Measurements from ENCODE around the gene OLFM1.

OLFM1 gene

DNA sequence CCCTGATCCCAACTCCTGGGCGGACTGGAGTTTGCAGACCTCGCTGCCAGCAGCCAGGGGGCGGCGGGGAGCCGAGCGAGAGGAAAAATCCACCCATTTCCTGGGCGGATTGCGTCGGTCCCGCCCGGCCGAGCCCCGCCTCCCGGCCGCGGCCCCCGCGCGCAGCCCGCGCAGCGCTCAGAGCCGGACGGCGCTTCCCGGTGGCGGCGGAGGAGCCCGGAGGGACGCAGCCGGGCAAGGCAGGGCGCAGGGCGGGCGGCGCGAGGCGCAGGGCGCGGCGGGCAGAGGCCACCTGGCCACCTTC is at the start of gene OLFM1:
Gene OLFM1 (plus strand): TSS at position 180 of the 304 bp plus-strand sequence. CDS start 322 bp downstream, outside the sequence.
- peak; percentile 91 for DNase-seq

DNA sequence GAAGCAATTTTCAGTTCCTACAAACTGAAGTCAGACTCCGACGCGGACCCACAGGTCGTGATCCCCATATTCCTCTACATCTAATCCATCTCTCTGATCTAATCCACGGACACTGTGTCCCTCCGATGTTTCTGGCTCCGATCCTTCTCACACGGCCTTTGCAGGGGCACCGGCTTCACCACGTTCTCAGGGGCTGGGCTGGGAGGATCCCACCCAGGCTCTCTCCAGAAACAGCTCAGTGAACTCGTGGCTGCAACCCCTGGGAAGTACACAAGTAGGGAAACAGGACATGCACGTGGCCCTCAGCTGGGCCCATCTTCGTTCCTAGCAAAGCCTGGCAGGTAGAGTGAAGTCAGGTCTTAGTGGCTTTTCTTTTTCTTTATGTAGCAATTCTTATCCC is 49.1 kb upstream of the OLFM1 start:
- no peak for DNase-seq

DNA sequence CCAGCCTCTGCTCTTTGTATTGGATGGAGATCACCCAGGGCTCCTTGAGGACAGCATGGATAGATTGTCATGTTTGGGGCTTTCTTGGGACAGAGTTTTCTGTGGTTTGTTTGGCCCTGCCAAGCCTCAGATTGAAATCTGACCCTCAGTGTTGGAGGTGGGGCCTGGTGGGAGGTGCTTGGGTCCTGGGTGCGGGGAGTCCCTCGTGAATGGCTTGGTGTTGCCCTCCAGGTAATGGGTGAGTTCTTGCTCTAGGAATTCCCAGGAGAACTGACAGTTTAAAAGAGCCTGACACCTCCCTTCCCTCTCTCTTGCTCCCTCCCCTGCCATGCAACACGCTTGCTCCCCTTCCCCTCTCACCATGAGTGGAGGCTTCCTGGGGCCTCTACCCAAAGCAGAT is 48.6 kb upstream of the OLFM1 start:
- no peak for DNase-seq

DNA sequence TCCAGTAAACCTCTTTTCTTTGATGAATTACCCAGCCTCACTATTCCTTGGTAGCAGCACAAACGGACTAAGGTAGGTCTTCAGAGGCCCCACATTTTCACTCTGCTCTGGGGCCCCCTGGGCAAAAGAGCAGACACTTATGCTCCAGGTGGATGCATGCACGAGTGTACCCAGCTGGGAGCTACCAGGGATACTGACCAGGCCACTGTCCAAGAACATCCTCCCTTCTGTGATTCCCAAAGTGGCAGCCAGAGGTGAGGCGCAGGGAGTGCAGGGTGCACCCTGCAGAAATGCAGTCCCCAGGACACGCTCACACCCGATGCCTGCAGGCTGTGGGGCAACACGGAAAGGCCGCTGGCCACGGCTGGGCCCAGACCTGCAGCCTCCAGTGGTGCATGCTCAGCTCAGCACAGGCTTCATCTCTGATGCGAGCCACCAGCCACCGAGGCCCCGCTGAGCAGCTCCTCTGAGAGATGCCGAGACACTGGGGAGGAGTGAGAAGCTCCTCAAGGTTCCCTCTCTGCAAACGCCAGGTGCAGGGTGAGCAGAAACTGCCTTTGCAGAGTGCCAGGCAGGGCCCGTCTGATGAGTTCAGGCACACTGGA is 48.1 kb upstream of the OLFM1 start:
- no peak for DNase-seq

DNA sequence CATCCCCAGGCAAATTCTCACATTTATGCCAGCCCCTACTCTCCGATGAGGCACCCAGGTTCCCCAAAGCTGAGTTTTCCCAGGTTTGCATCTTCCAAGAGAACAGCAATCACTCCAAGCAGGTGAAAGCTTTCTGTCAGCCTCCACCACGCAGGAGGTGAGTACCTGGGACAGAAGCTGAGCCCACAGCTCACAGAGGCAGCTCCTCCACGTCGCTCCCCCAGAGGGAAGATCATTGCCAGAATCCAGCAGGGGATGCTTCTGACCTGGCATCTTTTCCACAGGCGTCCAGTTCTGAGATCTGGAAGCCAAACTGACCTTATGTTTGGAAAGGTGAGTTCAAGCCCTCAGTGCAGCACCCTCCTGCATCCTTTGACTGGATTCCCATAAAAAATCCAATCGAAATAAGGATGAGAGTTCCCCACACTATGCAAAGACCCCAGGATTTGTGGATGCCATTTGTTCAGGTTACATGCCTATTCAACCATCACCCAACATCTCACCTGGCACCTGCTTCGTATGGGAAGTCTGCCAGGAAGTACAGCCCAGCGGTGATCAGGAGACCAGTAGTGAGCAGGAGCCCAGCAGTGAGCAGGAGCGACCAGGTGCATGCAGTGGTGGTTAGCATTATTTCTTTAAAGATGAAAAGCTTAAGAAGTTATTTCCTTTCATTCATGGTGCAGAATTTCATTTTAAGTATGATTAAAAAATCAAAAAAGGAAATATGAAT is 47.4 kb upstream of the OLFM1 start:
- DNase-seq: peak; percentile 68

DNA sequence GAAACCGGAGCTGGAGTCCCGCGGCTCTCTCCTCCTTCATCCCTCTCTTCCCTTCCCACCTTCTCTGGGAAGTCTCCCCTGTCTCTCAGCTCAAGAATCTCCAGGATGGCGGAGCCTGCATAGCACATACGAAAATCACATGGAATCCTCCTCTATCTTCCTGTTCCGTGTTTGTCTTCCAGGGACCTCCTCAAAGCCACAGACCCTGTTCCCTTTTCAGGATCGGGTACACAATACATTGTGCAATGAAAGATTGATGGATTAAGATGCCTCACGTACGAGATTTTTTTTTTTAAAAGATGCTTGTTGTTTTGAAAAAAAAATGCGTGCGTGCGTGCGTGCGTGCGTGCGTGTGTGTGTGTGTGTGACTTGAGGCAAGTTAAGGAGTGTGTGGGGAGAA is 46.6 kb upstream of the OLFM1 start:
- no peak for DNase-seq

DNA sequence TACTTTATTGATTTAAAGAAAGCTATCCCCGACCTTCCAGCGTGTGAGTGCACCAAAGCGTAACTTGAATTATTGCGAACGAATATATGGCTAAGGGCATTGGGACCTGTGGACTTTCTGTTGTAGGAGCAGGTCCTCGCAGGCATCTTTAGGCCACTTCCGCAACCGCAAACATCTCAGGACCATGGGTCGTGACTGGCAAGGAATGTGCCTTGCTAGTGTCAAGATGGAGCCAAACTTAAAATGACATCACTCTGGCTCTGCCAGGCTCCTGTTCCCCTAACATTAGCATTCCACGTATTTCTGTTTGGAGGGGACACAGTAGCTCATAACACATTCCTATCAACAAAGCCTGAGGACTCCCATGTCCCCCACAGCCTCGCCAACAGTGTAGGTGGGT is 44.1 kb upstream of the OLFM1 start:
- no peak for DNase-seq

DNA sequence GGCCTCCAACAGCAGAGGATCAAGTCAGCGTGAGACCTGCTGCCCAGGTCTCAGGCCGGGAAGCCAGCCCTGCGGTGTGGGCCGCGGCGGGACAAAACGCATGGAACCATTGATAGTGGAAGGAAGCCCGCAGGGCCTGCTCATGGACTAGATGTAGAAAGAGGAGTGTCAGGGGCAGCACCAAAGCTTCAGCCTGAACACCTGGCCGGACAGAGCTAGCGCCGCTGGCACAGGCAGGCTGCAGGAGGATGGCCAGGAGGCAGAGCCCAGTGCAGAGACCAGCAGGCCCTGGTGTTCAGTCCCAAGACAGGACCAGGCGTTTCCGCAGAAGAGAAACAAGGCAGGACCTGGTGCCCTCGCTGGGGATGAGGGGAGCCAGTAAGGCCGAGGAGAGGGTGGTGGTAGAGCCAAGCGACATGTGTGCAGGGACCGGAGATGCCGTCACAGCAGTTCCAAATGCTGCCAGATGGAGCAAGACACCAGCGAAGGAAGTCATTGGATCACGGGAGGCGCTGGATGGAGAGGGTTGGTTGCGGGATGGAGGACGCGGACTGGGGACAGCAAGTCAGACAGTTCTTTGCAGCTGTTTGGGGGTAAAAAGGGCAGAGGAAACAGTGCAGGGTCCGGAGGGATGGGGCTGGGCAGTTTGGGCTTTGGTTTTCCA is 42.1 kb upstream of the OLFM1 start:
- DNase-seq: no peak

DNA sequence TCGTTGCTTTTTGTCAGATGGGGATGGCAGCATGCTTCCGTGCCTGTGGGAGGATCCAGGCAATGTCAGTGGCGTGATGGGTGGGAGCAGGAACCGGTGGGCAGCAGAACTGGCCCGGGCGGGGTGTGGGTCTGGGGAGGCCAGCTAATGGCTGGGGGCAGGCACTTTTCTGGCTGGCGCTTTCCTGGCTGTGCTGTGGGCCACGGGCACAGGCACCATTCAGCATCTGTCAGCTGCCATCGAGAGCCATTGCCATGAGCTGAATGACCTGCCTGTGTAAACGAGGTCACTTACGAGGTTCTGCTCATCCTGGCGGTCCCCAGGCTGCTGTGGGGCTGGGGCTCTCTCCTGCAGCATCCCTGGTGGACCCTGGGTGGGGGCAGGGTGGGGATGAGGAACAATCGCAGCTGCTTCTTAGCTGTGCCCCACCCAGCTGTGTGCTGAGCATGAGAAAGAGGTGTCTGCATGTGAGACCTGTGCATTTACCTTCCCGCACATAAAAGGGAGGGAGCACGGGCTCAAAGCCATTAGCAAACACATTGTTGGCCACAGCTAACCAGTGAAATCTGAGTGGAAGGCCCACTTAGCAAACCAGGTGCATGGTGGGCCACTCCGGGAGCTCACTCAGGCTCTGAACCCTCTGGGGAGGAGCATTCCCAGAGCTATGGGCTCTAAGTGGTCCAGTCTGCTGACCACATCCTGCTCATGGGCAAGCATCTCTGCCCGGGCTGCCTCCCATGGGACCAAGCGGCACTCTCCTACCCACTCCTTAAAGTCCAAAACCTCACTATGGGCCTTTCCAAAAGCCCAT is 41.3 kb upstream of the OLFM1 start:
- DNase-seq: no peak

DNA sequence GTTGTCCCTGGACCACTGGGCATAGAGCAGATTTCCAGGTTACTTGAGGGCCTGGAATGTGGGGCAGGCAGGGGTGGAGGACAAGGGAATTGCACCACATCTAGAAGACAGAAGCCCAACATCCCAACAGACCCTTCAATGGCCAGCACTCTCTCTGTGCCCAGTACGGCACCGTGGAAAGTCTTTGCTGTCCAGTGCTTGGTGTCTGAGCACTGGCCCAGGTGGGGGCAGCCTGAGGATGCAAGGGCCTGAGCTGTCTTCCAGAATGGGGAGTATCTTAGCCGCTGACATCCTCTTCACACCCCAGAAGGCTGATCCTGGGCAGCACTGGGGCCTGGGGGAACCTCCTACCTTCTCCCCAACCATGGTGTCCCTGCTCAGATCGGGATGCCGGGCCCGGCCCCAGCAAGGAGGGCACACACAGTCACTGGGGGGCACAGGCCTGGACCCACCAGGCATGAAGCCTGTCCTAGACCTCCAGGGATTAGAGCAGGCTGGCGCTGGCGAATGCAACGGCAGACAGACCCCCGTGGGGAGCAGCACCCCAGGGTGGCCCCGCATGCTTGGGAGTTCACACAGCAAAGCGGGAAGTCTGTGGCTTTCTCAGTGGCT is 40.6 kb upstream of the OLFM1 start:
- DNase-seq: no peak

DNA sequence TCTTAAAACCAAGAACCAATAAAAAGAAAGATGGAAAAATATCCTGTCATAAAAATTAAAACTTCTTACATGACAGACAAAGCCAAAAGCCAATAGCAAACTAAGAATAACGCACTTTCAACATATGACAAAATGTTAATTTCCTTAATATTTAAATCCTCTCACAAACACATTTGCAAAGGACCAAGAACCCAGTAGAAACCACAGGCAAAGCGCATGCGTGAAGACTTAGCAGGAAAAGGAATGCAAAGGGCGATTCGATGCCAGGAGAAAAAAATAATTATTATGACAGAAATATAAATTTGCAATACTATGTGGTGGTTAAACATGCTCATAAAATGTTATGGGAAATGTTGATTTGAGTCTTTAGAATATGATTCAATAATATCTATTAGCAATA is 39.9 kb upstream of the OLFM1 start:
- no peak for DNase-seq

DNA sequence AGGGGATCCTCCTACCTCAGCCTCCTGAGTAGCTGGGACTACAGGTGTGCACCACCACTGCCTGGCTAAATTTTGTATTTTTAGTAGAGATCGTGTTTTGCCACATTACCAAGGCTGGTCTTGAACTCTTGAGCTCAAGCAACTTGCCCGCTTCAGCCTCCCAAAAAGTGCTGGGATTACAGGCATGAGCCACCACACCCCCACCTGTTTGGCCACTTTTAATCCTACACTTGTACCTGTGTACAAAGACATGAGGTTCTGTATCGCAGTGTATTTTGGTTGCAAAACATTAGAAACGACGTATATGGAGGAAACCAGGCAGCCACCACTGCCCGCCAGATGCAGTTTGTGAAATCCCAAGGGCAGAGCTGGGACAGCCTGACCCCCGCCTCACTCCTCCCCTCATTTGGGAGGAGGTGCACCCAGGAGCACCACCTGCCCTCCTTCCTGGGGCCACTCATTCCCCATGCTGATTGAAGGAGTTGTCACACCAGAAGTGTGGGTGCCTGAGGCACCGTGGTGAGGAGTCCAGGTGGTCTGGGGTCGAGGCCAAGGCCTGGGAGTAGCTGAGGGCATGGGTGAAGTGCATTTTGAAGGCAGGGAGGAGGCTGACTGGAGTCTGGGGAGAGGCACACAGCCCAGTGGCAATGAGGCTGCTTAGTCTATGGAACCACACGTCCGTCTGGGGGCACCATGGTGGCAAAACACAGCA is 39.3 kb upstream of the OLFM1 start:
- DNase-seq: no peak

DNA sequence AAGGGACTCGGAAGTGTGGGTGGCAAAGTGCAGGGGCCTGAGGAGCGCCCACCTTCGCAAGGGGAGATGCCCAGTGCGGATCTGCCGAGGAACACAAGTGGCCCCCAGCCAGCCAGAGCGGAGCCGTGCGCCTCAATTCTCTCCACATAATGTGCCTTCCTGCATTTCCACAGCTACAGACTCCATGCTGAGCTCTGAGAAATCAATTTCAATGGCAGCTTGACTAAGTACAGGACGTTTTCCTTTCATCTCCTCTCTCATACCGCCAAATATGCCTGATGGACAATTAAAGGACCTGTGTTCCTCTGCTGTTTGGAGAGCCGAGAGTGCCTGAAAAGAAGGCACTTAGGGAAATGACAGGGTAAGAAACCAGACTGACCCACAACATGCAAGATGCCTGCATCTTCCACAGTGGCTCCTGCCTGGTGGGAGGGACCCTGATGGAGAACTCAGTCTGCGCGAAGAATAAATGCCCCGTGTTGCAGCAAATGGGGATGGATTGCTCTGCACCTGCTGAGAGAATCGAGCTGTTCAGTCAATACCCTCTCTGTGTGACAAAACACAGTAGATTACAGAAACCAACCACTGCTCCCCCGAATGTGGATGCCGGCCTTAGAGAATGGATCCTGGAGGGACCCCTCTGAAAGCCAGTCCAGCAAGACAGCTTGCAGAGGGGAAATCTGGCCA is 38.6 kb upstream of the OLFM1 start:
- no peak for DNase-seq

DNA sequence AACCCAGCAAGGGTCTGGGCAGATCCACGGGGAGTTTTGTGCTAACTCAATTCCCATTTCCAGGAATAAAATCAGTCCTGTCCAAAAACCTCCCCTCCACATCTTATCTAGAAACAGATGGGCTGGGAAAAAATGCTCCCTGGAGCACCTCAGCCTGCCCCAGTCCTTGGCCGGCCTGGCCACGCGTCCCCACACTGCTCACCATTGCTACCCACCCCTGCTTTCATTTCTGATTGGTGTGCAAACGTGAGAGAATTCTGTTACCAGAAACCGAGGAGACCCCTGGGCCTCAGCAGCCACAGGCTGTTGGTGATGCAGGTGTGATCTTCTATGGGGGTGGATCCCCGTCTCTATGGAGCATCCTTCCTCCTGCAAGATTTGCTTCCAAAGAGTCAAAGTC is 38.0 kb upstream of the OLFM1 start:
- no peak for DNase-seq

DNA sequence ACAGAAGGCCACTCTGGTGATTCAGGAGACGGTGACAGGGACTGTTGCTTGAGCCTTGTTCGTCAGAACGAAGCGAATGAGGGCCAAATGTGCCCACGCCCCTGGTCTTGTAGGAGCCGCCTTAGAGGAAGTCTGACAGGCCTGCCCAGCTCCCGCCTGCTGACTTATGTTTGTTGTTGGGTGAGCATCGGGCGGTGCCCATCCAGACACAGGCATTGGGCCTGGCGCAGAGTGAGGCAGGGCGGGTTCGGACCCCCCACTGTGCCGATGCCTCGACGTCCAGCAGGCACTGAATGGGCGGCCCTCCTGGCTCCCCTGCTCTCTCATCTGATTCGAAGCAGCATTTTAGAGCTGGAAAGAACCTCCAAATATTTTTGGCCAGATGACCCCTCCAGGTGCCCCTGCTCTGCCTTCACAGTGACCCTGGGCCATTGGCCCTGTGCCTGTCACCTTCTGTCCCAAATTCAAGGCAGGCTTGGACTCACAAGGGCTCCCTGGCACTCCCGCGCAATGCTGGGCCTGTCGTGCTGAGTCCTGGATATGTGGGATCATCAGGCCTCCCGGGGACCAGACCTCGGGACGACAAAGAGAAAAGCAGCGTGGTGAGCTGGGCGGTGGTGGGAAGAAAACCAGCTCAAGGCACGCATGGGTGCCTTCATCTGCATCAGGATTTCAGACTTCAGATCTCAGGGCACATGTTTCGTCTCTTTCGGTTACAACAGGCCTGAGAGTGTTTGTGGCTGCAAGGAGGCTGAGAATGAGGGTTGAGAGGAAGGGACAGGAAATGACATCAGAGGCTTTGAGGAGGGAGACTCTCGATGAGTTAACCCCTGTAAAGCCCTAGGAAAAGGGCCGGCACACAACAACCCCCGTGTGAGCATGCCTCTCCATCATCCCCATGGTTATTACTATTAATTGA is 37.1 kb upstream of the OLFM1 start:
- no peak for DNase-seq

DNA sequence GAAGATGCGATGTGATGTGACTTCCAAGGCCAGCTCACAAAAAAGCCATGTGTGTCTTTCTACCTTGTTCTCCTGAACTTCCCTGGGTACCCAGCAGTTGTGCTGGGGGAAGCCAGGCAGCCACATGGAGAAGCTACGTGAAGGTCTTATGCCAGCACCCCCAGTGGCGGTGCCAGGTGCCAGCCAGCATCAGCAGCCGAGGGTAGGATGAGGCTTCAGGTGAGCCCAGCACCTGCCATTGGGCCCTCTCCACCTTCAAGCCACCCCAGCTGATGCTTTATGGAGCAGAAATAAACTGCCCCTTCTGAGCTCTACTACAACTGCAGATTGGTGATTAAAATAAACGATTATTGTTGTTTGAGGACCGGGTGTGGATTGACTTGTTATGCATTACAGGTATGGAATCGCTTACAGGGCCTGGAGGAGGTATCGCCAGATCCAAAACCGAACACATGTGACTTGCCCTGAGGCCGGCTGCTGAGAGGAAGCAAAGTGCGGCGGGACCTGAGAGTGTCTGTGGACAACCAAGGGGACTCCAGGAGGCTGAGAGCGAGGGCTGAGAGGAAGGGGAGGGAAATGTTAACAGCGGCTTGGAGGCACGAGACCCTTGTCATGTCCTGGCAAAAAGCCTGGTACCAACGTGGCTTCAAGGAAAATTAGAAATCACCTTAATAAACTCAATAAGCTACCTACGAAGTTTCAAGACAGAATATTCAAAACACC is 36.0 kb upstream of the OLFM1 start:
- no peak for DNase-seq

DNA sequence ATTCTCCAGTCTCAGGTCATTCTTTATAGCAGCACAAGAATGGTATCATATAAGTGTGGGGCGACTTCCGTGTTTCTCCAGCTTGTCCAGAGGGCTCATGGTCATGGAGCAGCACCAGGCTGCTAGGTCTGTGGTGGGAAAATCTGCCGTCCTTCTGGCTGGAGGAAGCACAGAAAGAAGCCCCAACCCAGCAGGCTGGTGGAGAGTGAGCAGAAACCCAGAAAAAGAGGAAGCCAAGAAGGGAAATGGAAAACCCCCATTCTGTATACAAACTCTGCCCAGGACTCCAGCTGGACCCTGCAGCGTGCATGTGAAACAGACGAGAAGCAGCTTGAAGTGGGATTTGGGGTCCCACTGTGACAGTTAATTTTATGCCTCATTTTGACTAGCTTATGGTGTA is 34.3 kb upstream of the OLFM1 start:
- DNase-seq: no peak

DNA sequence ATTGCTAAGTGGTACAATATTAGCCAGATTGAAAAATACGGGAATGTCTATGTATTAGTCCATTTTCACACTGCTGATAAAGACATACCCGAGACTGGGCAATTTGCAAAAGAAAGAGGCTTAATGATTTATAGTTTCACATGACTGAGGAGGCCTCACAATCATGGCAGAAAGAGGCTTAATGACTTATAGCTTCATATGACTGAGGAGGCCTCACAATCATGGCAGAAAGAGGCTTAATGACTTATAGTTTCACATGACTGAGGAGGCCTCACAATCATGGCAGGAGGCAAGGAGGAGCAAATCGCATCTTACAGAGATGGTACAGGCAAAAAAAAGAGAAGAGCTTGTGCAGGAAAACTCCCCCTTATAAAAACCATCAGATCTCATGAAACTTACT is 32.3 kb upstream of the OLFM1 start:
- DNase-seq: no peak

DNA sequence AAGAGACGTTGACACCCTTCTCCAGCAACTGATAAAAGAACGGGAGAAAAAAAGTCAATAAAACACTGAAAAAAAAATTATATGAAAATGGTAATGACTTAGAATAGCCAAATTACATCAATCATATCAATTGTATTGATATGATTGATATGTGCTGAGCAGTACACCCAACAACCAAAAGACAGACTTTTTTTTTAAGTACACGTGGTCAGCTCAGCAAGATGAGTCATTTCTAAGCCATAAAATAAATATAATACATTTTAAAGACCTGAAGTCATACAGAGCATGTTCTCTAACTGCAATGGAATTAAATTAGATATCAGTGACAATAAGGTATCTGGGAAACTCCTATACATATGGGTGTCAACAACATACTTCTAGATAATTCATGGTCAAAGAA is 30.9 kb upstream of the OLFM1 start:
- no peak for DNase-seq

DNA sequence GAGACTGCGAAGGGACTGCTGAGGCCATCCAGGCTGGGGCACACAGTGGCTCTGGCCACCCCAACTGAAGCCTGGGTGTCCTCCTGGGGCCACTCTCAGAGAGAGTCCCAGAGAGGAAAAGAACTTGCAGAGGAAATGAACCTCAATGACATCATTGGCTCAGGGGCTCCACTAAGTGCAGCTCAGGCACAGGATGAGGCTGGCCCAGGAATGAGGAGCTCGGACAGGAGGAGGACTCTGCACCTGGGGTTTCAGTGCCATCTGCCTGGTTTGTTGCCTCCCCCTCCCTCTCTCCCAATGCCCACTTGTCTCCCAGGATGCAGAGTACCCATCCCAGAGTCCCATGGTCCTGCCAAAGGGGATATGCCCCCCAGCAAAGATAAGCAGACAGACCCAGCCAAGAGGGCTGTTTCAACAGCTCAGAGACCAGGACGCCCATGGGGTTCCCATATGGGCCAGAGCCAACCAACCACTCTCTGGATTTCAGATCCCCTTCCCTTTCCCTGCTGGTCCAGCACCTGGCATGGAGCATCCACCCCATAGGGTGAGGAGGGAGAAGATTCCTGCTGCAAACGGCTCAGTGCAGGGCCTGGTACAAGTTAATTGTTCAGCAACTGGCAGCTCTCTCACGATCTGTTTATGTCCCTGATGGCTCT is 26.9 kb upstream of the OLFM1 start:
- DNase-seq: no peak

Data from NCI-H345 (cell line).